Measurements from ENCODE around the gene DGKH. TPM values are rescaled to one million over a fixed set of nuclear protein-coding genes. Genes with fewer than 3 reads are reported as not detected.

Gene DGKH
- total RNA-seq, 6 donors from 2014 or later = 9.6 to 33.2 (median 17.4) TPM

- Histone ChIP-seq H3K27me3 (no peaks in the 10 kb centered on the region), H3K27ac (peak overlapping the region; percentile 85 to 94 (median 88)), H3K4me1 (peaks cover 8 to 21% (median 16%) of the 10 kb centered on the region in 4 donors), H3K36me3 (no peaks in the 10 kb centered on the region), H3K4me3 (peak overlapping the region; percentile 60 to 97 (median 92)), H3K9me3 (no peaks in the 10 kb centered on the region)
- no peak for TF ChIP-seq CTCF (IDR thresholded peaks at IDR 0.05)
- TF ChIP-seq POLR2A (IDR thresholded peaks at IDR 0.05) = no peak
- TF ChIP-seq EP300 (IDR thresholded peaks at IDR 0.05) = no peak
- TF ChIP-seq POLR2AphosphoS5 (IDR thresholded peaks at IDR 0.05) = no peak
- DNase-seq (no peak), ATAC-seq (ENCODE audit: low FRiP score in 2 of 2) (no peak)
- 3 to 7% methylated on average over 4 of the region's 4 CpGs for WGBS, 2 donors
Measured at GRCh38 chr13:42272804-42273175, 224.3 kb downstream of the DGKH start.

- 83 to 90% methylated on average over 10 of the region's 10 CpGs for WGBS, 2 donors
- Histone ChIP-seq H3K4me1 (peaks cover 8 to 23% (median 20%) of the 10 kb centered on the region in 4 donors), H3K36me3 (no peaks in the 10 kb centered on the region), H3K27me3 (no peaks in the 10 kb centered on the region), H3K4me3 (no peak overlapping the region), H3K27ac (peak overlapping the region in 1 of 4 donors; percentile 5), H3K9me3 (no peaks in the 10 kb centered on the region)
- TF ChIP-seq CTCF (IDR thresholded peaks at IDR 0.05) (no peak), EP300 (IDR thresholded peaks at IDR 0.05) (no peak)
- ATAC-seq (ENCODE audit: low FRiP score in 2 of 2) (no peak), DNase-seq (no peak)
Measured at GRCh38 chr13:42274386-42275097, 226.1 kb downstream of the DGKH start.

GRCh38 chr13:42275098-42275471 is 226.6 kb downstream of the DGKH start:
- H3K27me3 ChIP-seq = no peaks in the 10 kb centered on the region
- ATAC-seq (ENCODE audit: low FRiP score in 2 of 2) (no peak), DNase-seq (no peak)
- H3K9me3 ChIP-seq = no peaks in the 10 kb centered on the region
- H3K4me1 ChIP-seq = peaks cover 13 to 28% (median 22%) of the 10 kb centered on the region in 4 donors
- WGBS, 2 donors = 61 to 63% methylated on average over 2 of the region's 2 CpGs
- no peak for TF ChIP-seq EP300 (IDR thresholded peaks at IDR 0.05)
- no peak for TF ChIP-seq CTCF (IDR thresholded peaks at IDR 0.05)
- no peak for TF ChIP-seq POLR2AphosphoS5 (IDR thresholded peaks at IDR 0.05)
- TF ChIP-seq POLR2A (IDR thresholded peaks at IDR 0.05) = no peak
- H3K36me3 ChIP-seq = no peaks in the 10 kb centered on the region
- no peak overlapping the region for H3K4me3 ChIP-seq
- H3K27ac ChIP-seq = peak overlapping the region in 1 of 4 donors; percentile 5

GRCh38 chr13:42275506-42275905 is 227.1 kb downstream of the DGKH start:
- H3K9me3 ChIP-seq = no peaks in the 10 kb centered on the region
- peaks cover 15 to 32% (median 22%) of the 10 kb centered on the region in 4 donors for H3K4me1 ChIP-seq
- DNase-seq = no peak
- TF ChIP-seq CTCF (IDR thresholded peaks at IDR 0.05) (no peak), POLR2AphosphoS5 (IDR thresholded peaks at IDR 0.05) (no peak), POLR2A (IDR thresholded peaks at IDR 0.05) (no peak), EP300 (IDR thresholded peaks at IDR 0.05) (no peak)
- no peaks in the 10 kb centered on the region for H3K27me3 ChIP-seq
- H3K36me3 ChIP-seq = no peaks in the 10 kb centered on the region
- H3K27ac ChIP-seq = no peak overlapping the region
- ATAC-seq (ENCODE audit: low FRiP score in 2 of 2) = no peak
- 97% methylated on average over 4 of the region's 4 CpGs for WGBS, 2 donors
- no peak overlapping the region for H3K4me3 ChIP-seq

GRCh38 chr13:42276683-42277082 is 228.2 kb downstream of the DGKH start:
- no peaks in the 10 kb centered on the region for H3K36me3 ChIP-seq
- H3K9me3 ChIP-seq = no peaks in the 10 kb centered on the region
- no peak for ATAC-seq (ENCODE audit: low FRiP score in 2 of 2)
- WGBS, 2 donors = 72 to 73% methylated on average over 3 of the region's 3 CpGs
- peaks cover 12 to 33% (median 19%) of the 10 kb centered on the region in 4 donors for H3K4me1 ChIP-seq
- no peaks in the 10 kb centered on the region for H3K27me3 ChIP-seq
- no peak for DNase-seq
- H3K27ac ChIP-seq = no peak overlapping the region
- H3K4me3 ChIP-seq = no peak overlapping the region
- TF ChIP-seq POLR2AphosphoS5 (IDR thresholded peaks at IDR 0.05) (no peak), EP300 (IDR thresholded peaks at IDR 0.05) (no peak), CTCF (IDR thresholded peaks at IDR 0.05) (no peak), POLR2A (IDR thresholded peaks at IDR 0.05) (no peak)

Measured in upper lobe of left lung (tissue), 6 donors.